Transverse colon (tissue), 4 donors: ENCODE results near the gene CTXN3. TPM values are rescaled to one million over a fixed set of nuclear protein-coding genes. Genes with fewer than 3 reads are reported as not detected.

Experiments used
- DNase-seq: peaks from one replicate; pipeline ENCODE4 v3.0.0-alpha.2; 2019
- H3K27ac ChIP-seq, 4 donors: fragments of 200-600 bp; sonication (generic); 2 replicates each; pipeline ENCODE4 v1.5.1; 2016 to 2018; ENCODE audit warnings: inconsistent platforms in 4 of 4
- H3K27me3 ChIP-seq: fragments of 200-600 bp; sonication (generic); 2 replicates; pipeline ENCODE4 v1.5.1; 2017; ENCODE audit warnings: inconsistent platforms
- H3K36me3 ChIP-seq, 4 donors: fragments of 200-600 bp; sonication (generic); 2 replicates each; pipeline ENCODE4 v1.5.1; 2017 to 2019; ENCODE audit warnings: inconsistent platforms in 4 of 4
- H3K4me1 ChIP-seq, 4 donors: fragments of 200-600 bp; sonication (generic); 2 replicates each; pipeline ENCODE4 v1.5.1; 2017 to 2020; ENCODE audit warnings: inconsistent platforms in 4 of 4
- H3K4me3 ChIP-seq, 4 donors: fragments of 200-600 bp; sonication (generic); 1 replicate in 1 of 4; 2 replicates in 3 of 4; pipeline versions ENCODE4 v1.5.1 to v1.6.1; 2017 to 2019; ENCODE audit warnings: inconsistent platforms in 4 of 4
- H3K9me3 ChIP-seq, 2 donors: fragments of 200-600 bp; sonication (generic); 2 replicates each; pipeline ENCODE4 v1.5.1; 2017 to 2019; ENCODE audit warnings: inconsistent platforms in 2 of 2
- EP300 ChIP-seq: sonication (generic); formaldehyde crosslinking; IDR thresholded peaks from one replicate; pipeline ENCODE4 v1.6.1; 2017; ENCODE audit warnings: antibody characterized with exemption, low read depth
- POLR2A ChIP-seq: fragments of 450-650 bp; IDR thresholded peaks from one replicate; pipeline ENCODE4 v1.6.1; 2016; ENCODE audit warnings: antibody characterized with exemption, mild to moderate bottlenecking, moderate library complexity
- POLR2AphosphoS5 ChIP-seq, 3 donors: sonication (generic); formaldehyde crosslinking; IDR thresholded peaks; one replicate each; pipeline ENCODE4 v1.6.1; 2016; ENCODE audit warnings: antibody characterized with exemption in 3 of 3
- WGBS, 2 donors: methylation state at CpG; one replicate each; pipeline ENCODE4 v1.1.5; 2018; ENCODE audit warnings: low coverage in 1 of 2; 5-methylcytosine and 5-hydroxymethylcytosine counted together
- in situ Hi-C, 4 donors: fragments of 200-750 bp; cut with MboI; loops; one replicate each; pipeline versions ENCODE4 v1.15.0 to v1.15.1; 2017; ENCODE audit warnings: low sequenced_read_pairs in 3 of 4, low pct_ligation_motif_present in 1 of 4, low pct_unique_long_range_greater_than_20kb in 1 of 4
- intact Hi-C: fragments of 100-400 bp; cut with DNase I; formaldehyde crosslinking; loops from one replicate; pipeline ENCODE4 v1.15.1; 2023; ENCODE audit warnings: low total_unique reads
- total RNA-seq, 4 donors: library from RNA; depleted of rRNA; stranded (reverse); fragments of >200 nt; gene quantifications; one replicate each; pipeline ENCODE4 v1.1.0, GENCODE V29; 2016
- TF ChIP-seq, protein P1 (sequence below), 5 experiments: fragments of 200-600 bp in 3 of 5; fragments of 450-650 bp in 2 of 5; sonication (generic) in 3 of 5; IDR thresholded peaks; 1 replicate in 2 of 5; 2 replicates in 3 of 5; pipeline ENCODE4 v1.5.1; 2016 to 2017; ENCODE audit warnings: antibody characterized with exemption in 5 of 5, inconsistent platforms in 3 of 5, mild to moderate bottlenecking in 2 of 5, moderate library complexity in 1 of 5

Gene CTXN3
- total RNA-seq, 4 donors from 2014 or later: not detected

- Histone ChIP-seq H3K27ac (no peak within 1 kb of the TSS), H3K9me3 (no peaks in the 10 kb centered on the region), H3K4me3 (no peak within 1 kb of the TSS), H3K36me3 (no peaks in the 10 kb centered on the region), H3K4me1 (peaks cover 0 to 14% (median 3%) of the 10 kb centered on the region in 4 donors), H3K27me3 (no peaks in the 10 kb centered on the region)
- intact Hi-C loops (no loop called here), in situ Hi-C loops (no loop called here)
- TF ChIP-seq POLR2A (no peak), POLR2AphosphoS5 (IDR thresholded peaks at IDR 0.05) (no peak), EP300 (no peak)
- TF ChIP-seq, protein P1, sequence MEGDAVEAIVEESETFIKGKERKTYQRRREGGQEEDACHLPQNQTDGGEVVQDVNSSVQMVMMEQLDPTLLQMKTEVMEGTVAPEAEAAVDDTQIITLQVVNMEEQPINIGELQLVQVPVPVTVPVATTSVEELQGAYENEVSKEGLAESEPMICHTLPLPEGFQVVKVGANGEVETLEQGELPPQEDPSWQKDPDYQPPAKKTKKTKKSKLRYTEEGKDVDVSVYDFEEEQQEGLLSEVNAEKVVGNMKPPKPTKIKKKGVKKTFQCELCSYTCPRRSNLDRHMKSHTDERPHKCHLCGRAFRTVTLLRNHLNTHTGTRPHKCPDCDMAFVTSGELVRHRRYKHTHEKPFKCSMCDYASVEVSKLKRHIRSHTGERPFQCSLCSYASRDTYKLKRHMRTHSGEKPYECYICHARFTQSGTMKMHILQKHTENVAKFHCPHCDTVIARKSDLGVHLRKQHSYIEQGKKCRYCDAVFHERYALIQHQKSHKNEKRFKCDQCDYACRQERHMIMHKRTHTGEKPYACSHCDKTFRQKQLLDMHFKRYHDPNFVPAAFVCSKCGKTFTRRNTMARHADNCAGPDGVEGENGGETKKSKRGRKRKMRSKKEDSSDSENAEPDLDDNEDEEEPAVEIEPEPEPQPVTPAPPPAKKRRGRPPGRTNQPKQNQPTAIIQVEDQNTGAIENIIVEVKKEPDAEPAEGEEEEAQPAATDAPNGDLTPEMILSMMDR (IDR thresholded peaks at IDR 0.05): no peak
- WGBS, 2 donors: 60 to 71% methylated on average over 2 to 5 of the region's 5 CpGs
- DNase-seq: no peak
Observed at GRCh38 chr5:127702926-127703561, 54.2 kb downstream of the CTXN3 start, which contains the start of gene CCDC192. CCDC192 (plus strand) TSS chr5:127703391; CDS start chr5:127703446, 55 bp downstream.

DNA sequence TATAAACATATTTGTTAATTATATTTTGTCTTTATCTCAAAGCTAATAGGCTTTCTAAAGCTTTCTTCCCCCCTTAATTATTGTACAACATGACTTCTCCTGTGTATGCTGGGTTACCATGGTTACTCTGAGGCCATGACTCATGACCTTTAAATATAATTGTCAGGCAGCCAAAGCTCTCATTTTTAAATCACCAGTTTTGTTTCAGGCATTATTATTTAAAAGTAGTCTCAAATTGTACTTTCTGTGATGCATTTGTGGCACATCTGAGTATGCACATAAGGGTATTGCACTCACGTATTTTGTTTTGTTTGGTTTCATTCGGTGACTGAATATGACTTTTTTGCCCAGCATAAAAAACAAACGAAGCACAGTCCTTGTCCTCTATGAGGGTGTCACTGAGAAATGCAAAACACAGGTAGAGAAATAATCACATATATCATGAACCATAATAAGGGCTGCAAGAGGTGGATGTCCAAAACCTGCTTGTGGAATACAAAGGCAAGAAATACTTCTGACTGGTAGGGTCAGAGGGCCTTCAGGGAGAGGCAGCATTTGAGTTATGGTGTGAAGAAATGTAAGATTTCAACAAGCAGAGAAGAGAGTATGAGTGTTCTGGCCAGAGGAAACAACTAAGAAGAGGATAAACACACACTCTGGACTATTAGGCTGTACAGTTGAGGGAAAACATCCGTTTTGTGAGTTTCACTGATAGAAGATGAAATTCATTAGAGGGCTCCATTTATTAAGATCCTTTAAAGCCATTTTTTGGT, 56.4 kb downstream of the CTXN3 start:
- in situ Hi-C loops (no loop called here), intact Hi-C loops (no loop called here)
- WGBS, 2 donors: 63 to 64% methylated on average over 3 to 4 of the region's 4 CpGs
- H3K4me1 ChIP-seq: peaks cover 0 to 10% (median 3%) of the 10 kb centered on the region in 4 donors
- peak overlapping the region in 2 of 4 donors; percentile 1 to 12 for H3K27ac ChIP-seq
- TF ChIP-seq POLR2AphosphoS5 (IDR thresholded peaks at IDR 0.05) (no peak), POLR2A (no peak), EP300 (no peak)
- TF ChIP-seq, protein P1 (IDR thresholded peaks at IDR 0.05): no peak
- DNase-seq: no peak
- no peaks in the 10 kb centered on the region for H3K27me3 ChIP-seq
- no peak overlapping the region for H3K4me3 ChIP-seq
- no peaks in the 10 kb centered on the region for H3K9me3 ChIP-seq
- H3K36me3 ChIP-seq: no peaks in the 10 kb centered on the region

- H3K27ac ChIP-seq: peak overlapping the region; percentile 6 to 38 (median 16)
- WGBS, 2 donors: 61 to 67% methylated on average over 1 of the region's 1 CpG
- in situ Hi-C loops: no loop called here
Observed at GRCh38 chr5:127706691-127707090, 57.8 kb downstream of the CTXN3 start.

GRCh38 chr5:127707209-127707608, 58.3 kb downstream of the CTXN3 start:
- Histone ChIP-seq H3K4me1 (peaks cover 0 to 10% (median 3%) of the 10 kb centered on the region in 4 donors), H3K27me3 (no peaks in the 10 kb centered on the region), H3K4me3 (no peak overlapping the region), H3K27ac (peak overlapping the region; percentile 6 to 38 (median 16)), H3K36me3 (no peaks in the 10 kb centered on the region), H3K9me3 (no peaks in the 10 kb centered on the region)
- WGBS, 2 donors: 45 to 67% methylated on average over 3 of the region's 3 CpGs
- TF ChIP-seq, protein P1 (IDR thresholded peaks at IDR 0.05): no peak
- TF ChIP-seq POLR2A (no peak), POLR2AphosphoS5 (IDR thresholded peaks at IDR 0.05) (no peak), EP300 (no peak)
- no peak for DNase-seq
- in situ Hi-C loops (no loop called here), intact Hi-C loops (no loop called here)

More at GRCh38 chr5:127706691-127707090, 57.8 kb downstream of the CTXN3 start:
- Histone ChIP-seq H3K9me3 (no peaks in the 10 kb centered on the region), H3K27me3 (no peaks in the 10 kb centered on the region), H3K4me1 (peaks cover 0 to 10% (median 3%) of the 10 kb centered on the region in 4 donors), H3K36me3 (no peaks in the 10 kb centered on the region), H3K4me3 (no peak overlapping the region)
- intact Hi-C loops: no loop called here
- TF ChIP-seq POLR2A (no peak), POLR2AphosphoS5 (IDR thresholded peaks at IDR 0.05) (no peak), EP300 (no peak)
- TF ChIP-seq, protein P1 (IDR thresholded peaks at IDR 0.05): no peak
- DNase-seq: no peak
